HPDE6-E6E7 (cell line): Measurements from ENCODE around the gene TFIP11.
"Not testable (repeated sequence)": the region's sequence is repeated elsewhere in the genome, so short reads cannot be mapped to it uniquely, and the experiment has no call there.

Experiments
- DNase-seq: peaks from one replicate; pipeline ENCODE4 v3.0.0; 2011; ENCODE audit warnings: missing footprints; ENCODE audit errors: extremely low spot score

The TFIP11 gene

DNA sequence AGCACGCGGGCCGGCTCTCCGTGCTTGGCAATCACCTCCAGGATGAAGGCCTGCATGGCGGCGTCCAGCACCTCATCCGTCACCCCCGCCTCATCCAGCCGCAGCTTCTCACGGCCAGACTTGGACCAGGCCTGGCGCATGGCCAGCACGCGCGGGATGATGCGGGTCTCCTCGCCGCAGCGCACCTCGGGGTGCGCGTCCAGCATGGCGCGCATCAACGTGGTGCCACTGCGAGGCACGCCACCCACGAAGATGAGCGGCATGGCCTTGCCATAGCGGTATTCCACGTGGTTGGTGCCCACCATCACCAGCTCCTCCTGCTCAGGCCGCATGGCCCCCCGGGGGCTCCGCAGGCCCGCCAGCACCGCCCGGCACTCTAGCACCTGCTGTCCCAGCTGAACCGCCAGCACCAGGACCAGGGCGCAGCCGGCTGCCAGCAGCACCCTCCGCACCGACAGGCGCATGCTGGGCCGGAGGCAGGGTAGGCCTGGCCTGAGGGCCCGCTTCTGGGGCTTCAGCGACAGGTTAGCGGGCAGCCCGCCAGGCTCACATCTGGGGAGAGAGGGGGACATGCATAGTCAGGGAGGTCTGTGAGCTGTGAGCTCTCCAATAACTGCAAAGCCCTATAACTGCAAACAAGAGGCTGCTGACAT is 29.0 kb upstream of the TFIP11 start:
- no peak for DNase-seq

- DNase-seq, result no peak
Observed at GRCh38 chr22:26540119-26540518, 27.8 kb upstream of the TFIP11 start.

GRCh38 chr22:26536762-26537134 is 24.5 kb upstream of the TFIP11 start:
- DNase-seq, result no peak

GRCh38 chr22:26536056-26536761 is 23.9 kb upstream of the TFIP11 start:
- DNase-seq, result no peak

DNA sequence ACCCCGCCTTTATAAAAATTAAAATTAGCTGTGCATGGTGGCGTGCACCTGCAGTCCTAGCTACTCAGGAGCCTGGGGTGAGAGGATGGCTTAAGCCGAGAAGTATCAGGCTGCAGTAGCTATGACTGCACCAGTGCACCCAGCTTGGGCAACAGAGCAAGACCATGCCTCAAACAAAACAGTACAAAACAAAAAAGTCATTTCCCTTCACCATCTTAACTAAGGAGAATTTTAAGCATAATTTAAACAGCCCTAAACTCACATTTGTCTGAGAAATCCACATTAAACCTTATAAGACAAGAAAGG is 23.3 kb upstream of the TFIP11 start:
- DNase-seq, result no peak

DNA sequence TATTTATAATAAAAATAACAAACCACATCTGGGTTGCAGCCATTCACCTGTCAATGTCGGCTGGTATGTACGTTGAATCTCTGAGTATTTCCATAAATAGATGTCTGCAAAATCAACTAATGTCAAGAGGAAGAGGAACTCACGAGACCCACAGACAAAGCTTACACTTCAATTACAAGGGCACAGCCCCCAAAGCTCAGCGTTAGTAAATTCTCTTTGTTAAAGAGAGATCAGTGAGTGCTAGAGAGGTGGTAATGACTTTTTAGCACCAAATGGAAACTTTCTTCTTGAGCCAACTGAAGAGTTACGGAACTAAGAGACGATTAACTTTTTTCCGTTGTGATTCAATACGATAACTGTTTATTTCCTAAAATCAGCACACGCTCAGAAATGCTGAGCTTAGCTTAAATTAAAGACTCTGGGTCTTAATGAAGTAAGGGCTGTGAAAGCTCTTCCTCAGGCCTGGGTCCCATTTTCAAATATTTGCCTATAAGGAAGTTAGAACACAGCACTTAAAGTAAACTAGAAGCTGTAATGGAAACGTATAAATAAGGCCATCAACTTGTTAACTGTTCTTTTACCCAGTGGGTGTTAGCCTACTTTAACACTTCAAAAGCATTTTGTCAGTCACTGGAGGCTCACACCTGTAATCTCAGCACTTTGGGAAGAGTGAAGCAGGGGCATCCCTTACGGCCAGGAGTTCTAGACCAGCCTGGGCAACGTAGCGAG is 22.8 kb upstream of the TFIP11 start:
- DNase-seq, result no peak

DNA sequence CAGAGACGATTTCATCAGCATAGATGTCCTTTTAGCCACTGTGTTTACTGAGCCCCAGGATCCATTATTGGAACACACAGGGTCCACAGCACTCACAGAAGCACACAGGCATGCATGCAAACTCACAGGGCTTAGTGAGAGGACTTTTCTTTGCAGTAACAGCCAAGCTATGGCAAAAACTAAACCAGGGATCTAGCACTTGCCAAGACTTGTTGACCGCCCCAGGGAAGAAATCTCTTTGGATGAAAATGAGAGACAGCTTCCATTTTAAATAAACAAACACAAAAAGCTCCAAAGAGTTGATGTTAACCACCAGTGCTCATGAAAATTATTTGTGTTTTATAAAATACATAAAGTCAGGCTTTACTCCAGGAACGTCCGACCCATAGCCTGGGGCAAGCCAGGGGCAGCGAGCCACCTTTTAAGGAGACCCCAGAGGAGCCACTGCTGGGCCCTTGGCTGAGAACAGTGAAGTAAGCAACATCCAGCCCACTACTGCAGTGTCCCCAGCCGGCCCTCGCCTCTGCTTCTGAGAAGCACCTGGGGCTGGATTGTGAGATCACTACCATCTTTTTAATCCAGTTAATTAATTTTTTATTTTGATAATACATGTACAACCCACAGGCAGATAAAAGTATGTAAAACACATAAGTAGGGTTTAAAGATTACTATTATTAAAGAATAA is 22.0 kb upstream of the TFIP11 start:
- no peak for DNase-seq

GRCh38 chr22:26529345-26529744 is 17.1 kb upstream of the TFIP11 start:
- no peak for DNase-seq

- DNase-seq, result not testable (repeated sequence)
Observed at GRCh38 chr22:26528518-26528917, 16.2 kb upstream of the TFIP11 start.

DNA sequence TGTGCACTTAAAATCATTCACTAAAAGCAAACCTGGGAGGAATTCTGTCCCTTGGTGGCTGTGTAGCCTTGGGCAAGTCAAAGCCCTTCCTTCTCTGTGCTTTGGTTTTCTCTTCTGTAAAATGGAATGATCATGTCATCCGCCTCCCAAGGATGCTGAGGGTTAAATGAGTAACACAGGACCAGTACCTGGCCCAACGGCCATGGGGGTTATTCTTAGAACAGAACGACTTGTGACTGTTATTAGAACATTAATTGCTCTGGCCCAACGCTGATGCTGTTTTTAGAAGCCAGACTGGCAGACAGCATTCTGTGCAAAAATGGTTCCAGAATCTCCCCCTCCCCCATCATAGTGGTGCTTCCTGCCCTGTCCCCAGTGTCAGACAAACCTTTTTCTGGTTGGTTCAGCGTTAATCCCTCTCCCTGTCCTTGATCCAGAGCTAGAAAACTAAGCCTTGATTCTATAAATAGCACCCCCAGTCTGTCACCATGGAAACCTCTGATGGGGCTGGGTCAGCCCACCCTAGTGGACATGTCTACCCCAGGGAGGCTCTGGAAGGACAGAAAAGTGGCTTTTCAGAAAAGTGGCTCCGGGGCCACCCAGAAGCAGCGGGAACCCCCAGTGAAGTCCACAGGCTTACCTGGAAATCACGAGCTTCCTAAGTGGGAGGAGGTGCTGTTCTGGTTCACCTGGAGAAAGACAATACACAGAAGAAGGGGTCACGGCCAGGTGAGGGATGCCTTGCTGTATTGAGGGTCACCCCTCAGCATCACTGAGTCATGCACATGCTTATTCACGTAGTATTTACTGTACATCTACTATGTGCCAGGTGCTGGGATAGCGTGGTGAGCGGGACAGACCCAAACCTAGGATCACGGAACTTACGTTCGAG is 15.5 kb upstream of the TFIP11 start:
- no peak for DNase-seq

DNA sequence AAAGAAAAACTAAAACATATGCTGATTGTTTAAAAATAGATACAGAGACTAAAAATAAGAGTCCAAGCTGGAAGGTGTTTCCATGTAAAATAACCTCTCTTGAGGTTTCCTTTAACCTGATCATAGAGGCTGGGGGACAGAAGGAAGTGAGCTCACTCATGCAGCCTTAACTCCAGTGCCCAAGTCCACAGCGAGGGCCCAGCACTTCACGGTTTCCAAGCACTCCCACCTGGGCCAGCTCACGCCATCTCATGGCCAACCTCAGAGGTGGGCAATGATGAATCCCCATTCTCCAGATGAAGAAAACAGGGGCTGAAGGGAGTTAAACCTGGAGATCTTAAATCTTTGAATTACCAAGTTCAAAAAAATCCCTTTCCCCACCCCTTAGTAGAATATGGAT is 14.9 kb upstream of the TFIP11 start:
- no peak for DNase-seq

DNA sequence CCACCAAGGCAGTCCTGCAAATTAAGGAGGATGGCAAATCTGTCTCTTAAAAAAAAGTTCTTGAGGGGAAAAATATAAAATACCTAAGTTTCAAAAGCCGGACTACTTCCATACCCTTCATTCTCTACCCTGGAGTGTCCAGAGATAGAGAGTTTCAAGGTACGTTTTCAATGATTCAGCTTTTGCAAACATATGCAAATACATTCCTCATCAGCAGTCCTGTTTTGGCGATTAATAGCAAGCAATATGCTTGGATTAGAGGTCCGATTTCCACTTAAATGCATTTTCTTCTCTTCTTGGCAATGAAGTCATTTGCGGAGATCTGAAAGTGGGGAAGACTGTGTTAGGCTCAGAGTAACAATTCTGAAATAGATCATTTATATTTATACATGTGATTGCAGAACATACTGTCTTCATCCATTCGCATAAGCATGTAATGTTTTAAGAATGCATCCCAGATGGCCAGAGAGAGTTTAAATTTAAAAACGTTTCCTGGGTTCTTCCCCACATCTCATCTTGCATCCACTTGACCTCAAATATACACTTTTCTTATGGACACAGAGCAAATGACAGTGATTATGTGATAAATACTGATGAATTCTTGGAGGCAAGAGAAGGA is 13.8 kb upstream of the TFIP11 start:
- no peak for DNase-seq

DNA sequence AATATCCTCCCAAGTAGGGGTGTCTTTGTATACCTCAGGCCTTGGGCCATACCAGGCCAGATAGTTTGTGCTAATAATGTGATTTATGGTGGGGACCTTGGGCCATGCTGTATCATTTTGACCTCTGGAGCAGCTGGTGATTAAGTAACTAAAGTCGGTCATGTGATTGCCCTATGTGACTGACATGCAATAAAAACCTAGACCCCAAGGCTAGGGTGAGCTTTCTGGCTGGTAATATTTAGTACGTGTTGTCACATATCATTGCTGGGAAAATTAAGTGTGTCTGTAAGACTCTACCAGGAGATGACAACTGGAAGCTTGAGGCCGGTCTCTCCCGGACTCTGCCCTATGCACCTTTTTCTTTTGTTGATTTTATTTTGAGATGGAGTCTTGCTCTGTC is 12.6 kb upstream of the TFIP11 start:
- DNase-seq, result no peak

DNA sequence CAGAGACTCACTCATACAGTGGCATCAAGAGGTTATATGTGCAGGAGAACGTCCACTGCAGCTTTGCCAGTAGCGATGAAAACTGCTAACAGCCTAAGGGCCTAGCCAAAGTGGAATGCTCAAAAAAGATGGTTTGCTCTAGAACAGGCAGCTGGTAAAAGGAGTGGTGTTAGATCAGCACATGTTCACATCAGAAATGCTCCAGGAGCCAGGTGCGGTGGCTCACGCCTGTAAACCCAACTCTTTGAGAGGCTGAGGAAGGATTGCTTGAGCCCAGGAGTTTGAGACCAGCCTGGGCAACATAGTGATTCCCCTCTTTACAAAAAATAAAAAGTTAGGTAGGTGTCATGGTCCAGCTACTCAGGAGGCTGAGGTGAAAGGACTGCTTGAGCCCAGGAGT is 10.3 kb upstream of the TFIP11 start:
- no peak for DNase-seq

GRCh38 chr22:26522012-26522411 is 9.7 kb upstream of the TFIP11 start:
- DNase-seq, result no peak

GRCh38 chr22:26517429-26517828 is 5.2 kb upstream of the TFIP11 start:
- no peak for DNase-seq

- DNase-seq, result no peak
Observed at GRCh38 chr22:26516503-26516902, 4.2 kb upstream of the TFIP11 start.

- no peak for DNase-seq
Observed at GRCh38 chr22:26515931-26516330, 3.7 kb upstream of the TFIP11 start.

- DNase-seq, result no peak
Observed at GRCh38 chr22:26514419-26515161, 2.3 kb upstream of the TFIP11 start.

GRCh38 chr22:26513838-26514237 is 1.6 kb upstream of the TFIP11 start:
- no peak for DNase-seq
